H1 (cell line): ENCODE measurements around the gene EGFR. TPM values are rescaled to one million over a fixed set of nuclear protein-coding genes. Genes with fewer than 3 reads are reported as not detected.
A peak's percentile ranks its signal among the peaks of the same experiment; 100 is the strongest.

Experiments used
- BRCA1 ChIP-seq: IDR thresholded peaks from 2 replicates; pipeline ENCODE4 v1.6.1; 2012; ENCODE audit warnings: low read depth, low read length, improper control_type of control experiment
- CHD1 ChIP-seq: IDR thresholded peaks from 2 replicates; pipeline ENCODE4 v1.6.1; 2012; ENCODE audit warnings: low read depth, low read length, improper control_type of control experiment
- CREB1 ChIP-seq: IDR thresholded peaks from 2 replicates; pipeline ENCODE4 v1.6.1; 2012; ENCODE audit warnings: inconsistent platforms
- EP300 ChIP-seq, 2 experiments: IDR thresholded peaks; 1 replicate in 1 of 2; 2 replicates in 1 of 2; pipeline ENCODE4 v1.6.1; 2011 to 2012; ENCODE audit warnings: low read depth in 2 of 2, low read length in 2 of 2, mild to moderate bottlenecking in 2 of 2, borderline replicate concordance in 1 of 2, inconsistent platforms in 1 of 2, moderate library complexity in 1 of 2
- EZH2 ChIP-seq: fragments of 200-600 bp; sonication (generic); IDR thresholded peaks from 2 replicates; pipeline ENCODE4 v1.7.1; 2012; ENCODE audit warnings: low read depth, mild to moderate bottlenecking, moderate library complexity, low read length, inconsistent platforms; ENCODE audit not compliant: severe bottlenecking
- GABPA ChIP-seq: IDR thresholded peaks from 2 replicates; pipeline ENCODE4 v1.6.1; 2011; ENCODE audit warnings: mild to moderate bottlenecking, low read length, moderate library complexity, borderline replicate concordance; ENCODE audit not compliant: insufficient read depth
- KDM1A ChIP-seq: fragments of 200-600, 300-600 bp; sonication (generic); IDR thresholded peaks from 2 replicates; pipeline ENCODE4 v1.7.1; 2016; ENCODE audit warnings: mild to moderate bottlenecking, low read length, borderline replicate concordance
- MAX ChIP-seq: IDR thresholded peaks from 2 replicates; pipeline ENCODE4 v1.6.1; 2012; ENCODE audit warnings: inconsistent platforms
- NRF1 ChIP-seq: IDR thresholded peaks from 2 replicates; pipeline ENCODE4 v1.6.1; 2011; ENCODE audit warnings: mild to moderate bottlenecking, low read depth, low read length, improper control_type of control experiment
- POLR2A ChIP-seq, 2 experiments: IDR thresholded peaks; 1 replicate in 1 of 2; 2 replicates in 1 of 2; pipeline ENCODE4 v1.6.1; 2011; ENCODE audit warnings: low read depth in 2 of 2, low read length in 2 of 2, mild to moderate bottlenecking in 2 of 2; ENCODE audit errors: control extremely low read depth in 1 of 2
- POLR2AphosphoS5 ChIP-seq: IDR thresholded peaks from 2 replicates; pipeline ENCODE4 v1.6.1; 2011; ENCODE audit warnings: low read depth, low read length
- SIN3A ChIP-seq, 2 experiments: IDR thresholded peaks in 1 of 2; conservative IDR thresholded peaks in 1 of 2; 2 replicates each; pipeline ENCODE4 v1.6.1; 2011 to 2012; ENCODE audit warnings: low read length in 2 of 2, improper control_type of control experiment in 1 of 2, low read depth in 1 of 2, mild to moderate bottlenecking in 1 of 2
- SP1 ChIP-seq: IDR thresholded peaks from 2 replicates; pipeline ENCODE4 v1.6.1; 2011; ENCODE audit warnings: low read depth, low read length
- SP4 ChIP-seq: IDR thresholded peaks from 2 replicates; pipeline ENCODE4 v1.6.1; 2012; ENCODE audit warnings: low read length, inconsistent platforms
- SUZ12 ChIP-seq: fragments of 200-600 bp; sonication (generic); IDR thresholded peaks from 2 replicates; pipeline ENCODE4 v1.6.1; 2012; ENCODE audit warnings: mild to moderate bottlenecking, inconsistent platforms, low read length, moderate library complexity, mixed read lengths
- TCF12 ChIP-seq: IDR thresholded peaks from 2 replicates; pipeline ENCODE4 v1.6.1; 2011; ENCODE audit warnings: low read depth, mild to moderate bottlenecking, low read length
- YY1 ChIP-seq: IDR thresholded peaks from 2 replicates; pipeline ENCODE4 v1.6.1; 2011; ENCODE audit warnings: low read depth, mild to moderate bottlenecking, low read length
- polyA plus RNA-seq, 7 experiments: library from polyadenylated mRNA; depleted of rRNA in 3 of 7; stranded (reverse) in 5 of 7; unstranded in 2 of 7; fragments of >200 nt in 5 of 7; fragments of 200-250 nt in 2 of 7; gene quantifications; 1 replicate in 5 of 7; 2 replicates in 1 of 7; 4 replicates in 1 of 7; pipeline versions ENCODE4 v1.2.1 to v1.2.3, GENCODE V29; 2011 to 2013; ENCODE audit warnings: missing spikeins in 2 of 7, mixed read lengths in 2 of 7
- total RNA-seq: library from RNA; stranded (reverse); fragmentation: NEBNext Ultra II Directional; extraction: Animal tissue kit (Norgen Biotek cat#: 25700); gene quantifications from 2 replicates; pipeline ENCODE4 v1.2.1, GENCODE V29; 2021
- TF ChIP-seq, protein P1 (sequence below), 3 experiments: IDR thresholded peaks; 1 replicate in 2 of 3; 2 replicates in 1 of 3; pipeline versions ENCODE4 v1.5.1 to v1.6.1; 2011; ENCODE audit warnings: low read length in 3 of 3, mild to moderate bottlenecking in 3 of 3, inconsistent platforms in 2 of 3, low read depth in 1 of 3, moderate library complexity in 1 of 3; ENCODE audit not compliant: insufficient read depth in 1 of 3; ENCODE audit errors: control extremely low read depth in 1 of 3
- TF ChIP-seq, protein P2 (sequence below): IDR thresholded peaks from 2 replicates; pipeline ENCODE4 v1.6.1; 2012; ENCODE audit warnings: low read length, inconsistent platforms

Gene EGFR
- total and polyA plus RNA-seq, 2 of the 8 experiments (the other 6 are each of a cell fraction or from before 2014, with no cell fraction given), result 1.9 to 5.8 TPM

- TF ChIP-seq KDM1A, result peak; percentile 36; the same call in 1 of the 2 replicates
- no peak for TF ChIP-seq SP1
- TF ChIP-seq BRCA1, result no peak
- peak; percentile 44 for TF ChIP-seq EZH2
- peak; percentile 12; the same call in 1 of the 2 replicates for TF ChIP-seq SUZ12
- TF ChIP-seq, protein P1, sequence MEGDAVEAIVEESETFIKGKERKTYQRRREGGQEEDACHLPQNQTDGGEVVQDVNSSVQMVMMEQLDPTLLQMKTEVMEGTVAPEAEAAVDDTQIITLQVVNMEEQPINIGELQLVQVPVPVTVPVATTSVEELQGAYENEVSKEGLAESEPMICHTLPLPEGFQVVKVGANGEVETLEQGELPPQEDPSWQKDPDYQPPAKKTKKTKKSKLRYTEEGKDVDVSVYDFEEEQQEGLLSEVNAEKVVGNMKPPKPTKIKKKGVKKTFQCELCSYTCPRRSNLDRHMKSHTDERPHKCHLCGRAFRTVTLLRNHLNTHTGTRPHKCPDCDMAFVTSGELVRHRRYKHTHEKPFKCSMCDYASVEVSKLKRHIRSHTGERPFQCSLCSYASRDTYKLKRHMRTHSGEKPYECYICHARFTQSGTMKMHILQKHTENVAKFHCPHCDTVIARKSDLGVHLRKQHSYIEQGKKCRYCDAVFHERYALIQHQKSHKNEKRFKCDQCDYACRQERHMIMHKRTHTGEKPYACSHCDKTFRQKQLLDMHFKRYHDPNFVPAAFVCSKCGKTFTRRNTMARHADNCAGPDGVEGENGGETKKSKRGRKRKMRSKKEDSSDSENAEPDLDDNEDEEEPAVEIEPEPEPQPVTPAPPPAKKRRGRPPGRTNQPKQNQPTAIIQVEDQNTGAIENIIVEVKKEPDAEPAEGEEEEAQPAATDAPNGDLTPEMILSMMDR (IDR thresholded peaks at IDR 0.05; ENCODE audit: control extremely low read depth in 1 of 3, insufficient read depth in 1 of 3, low read depth in 1 of 3, low read length in 3 of 3), result peak; percentile 71 to 80 (median 76)
- no peak for TF ChIP-seq SIN3A (conservative IDR thresholded peaks at IDR 0.05 in 1 of 2, IDR thresholded peaks at IDR 0.05 in 1 of 2; ENCODE audit: low read depth in 1 of 2, low read length in 2 of 2)
- TF ChIP-seq GABPA, result no peak
- TF ChIP-seq CREB1, result no peak
- TF ChIP-seq SP4, result no peak
- TF ChIP-seq NRF1, result no peak
- no peak for TF ChIP-seq YY1
- TF ChIP-seq TCF12, result no peak
- peak; percentile 42 to 69; a peak in 2 of 3 replicates for TF ChIP-seq EP300 (IDR thresholded peaks at IDR 0.05; ENCODE audit: borderline replicate concordance in 1 of 2, low read depth in 2 of 2, low read length in 2 of 2)
- peak in 1 of 2 experiments; percentile 51; a peak in 1 of 3 replicates for TF ChIP-seq POLR2A (IDR thresholded peaks at IDR 0.05; ENCODE audit: control extremely low read depth in 1 of 2, low read depth in 2 of 2, low read length in 2 of 2)
- no peak for TF ChIP-seq CHD1
- no peak for TF ChIP-seq POLR2AphosphoS5
- peak; percentile 93 for TF ChIP-seq MAX
- TF ChIP-seq, protein P2, sequence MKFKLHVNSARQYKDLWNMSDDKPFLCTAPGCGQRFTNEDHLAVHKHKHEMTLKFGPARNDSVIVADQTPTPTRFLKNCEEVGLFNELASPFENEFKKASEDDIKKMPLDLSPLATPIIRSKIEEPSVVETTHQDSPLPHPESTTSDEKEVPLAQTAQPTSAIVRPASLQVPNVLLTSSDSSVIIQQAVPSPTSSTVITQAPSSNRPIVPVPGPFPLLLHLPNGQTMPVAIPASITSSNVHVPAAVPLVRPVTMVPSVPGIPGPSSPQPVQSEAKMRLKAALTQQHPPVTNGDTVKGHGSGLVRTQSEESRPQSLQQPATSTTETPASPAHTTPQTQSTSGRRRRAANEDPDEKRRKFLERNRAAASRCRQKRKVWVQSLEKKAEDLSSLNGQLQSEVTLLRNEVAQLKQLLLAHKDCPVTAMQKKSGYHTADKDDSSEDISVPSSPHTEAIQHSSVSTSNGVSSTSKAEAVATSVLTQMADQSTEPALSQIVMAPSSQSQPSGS, result no peak
These were observed 236.0 kb downstream of the EGFR start (continued) for GRCh38 chr7:55254596-55255495.
